ENCODE measurements around the gene CHST3. TPM values are rescaled to one million over a fixed set of nuclear protein-coding genes. Genes with fewer than 3 reads are reported as not detected.

The CHST3 gene
- total and polyA plus RNA-seq, 2 experiments from 2014 or later, result 0.94 to 8.3 TPM

DNA sequence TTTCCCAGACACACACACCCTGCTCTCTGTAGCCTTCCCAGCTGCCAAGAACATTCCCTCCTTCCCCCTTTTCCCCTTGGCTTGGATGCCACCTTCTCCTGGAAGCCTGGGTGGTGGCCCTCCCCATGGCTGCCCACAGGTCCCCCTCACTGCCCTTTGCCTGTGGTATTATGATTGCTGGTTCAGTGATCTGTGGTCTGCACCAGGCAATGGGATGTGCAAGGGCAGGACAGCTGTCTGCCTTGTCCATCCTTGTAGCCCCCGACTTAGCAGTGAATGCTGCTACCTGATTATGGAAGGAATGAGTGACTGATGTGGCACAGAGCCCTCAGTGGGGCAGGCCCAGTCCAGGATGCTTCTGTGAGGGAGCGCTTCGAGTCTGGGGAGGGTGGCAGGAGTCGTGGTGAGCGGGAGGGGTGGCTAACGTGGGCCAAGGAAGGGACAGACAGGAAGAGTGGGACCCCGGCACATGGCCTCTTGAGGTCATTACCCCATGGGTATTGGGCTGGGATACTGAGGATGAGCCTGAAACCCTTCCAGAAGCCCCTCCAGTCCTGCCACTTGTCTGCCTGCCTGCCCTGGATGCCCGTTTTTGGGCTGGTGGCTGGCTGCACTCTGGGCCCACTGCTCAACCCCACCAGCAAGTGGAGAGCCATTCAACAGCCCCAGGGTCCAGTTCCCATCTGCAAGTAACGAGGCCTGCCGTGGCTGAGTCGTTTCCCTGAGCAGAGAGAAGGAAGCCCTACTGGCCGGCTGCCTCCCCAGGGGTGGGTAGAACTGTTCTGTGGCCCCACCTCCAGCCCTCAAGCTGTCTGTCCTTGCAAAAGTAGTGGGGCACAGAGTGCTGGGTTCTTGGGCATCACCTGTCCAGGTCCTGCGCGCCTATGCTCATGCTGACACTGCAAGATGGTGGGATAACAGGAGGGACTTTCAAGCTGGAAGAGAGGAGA is 8.8 kb downstream of the CHST3 start:
- H3K4me1 ChIP-seq (ENCODE audit: insufficient read depth), result peaks cover 8% of the 10 kb centered on the region; the same call in 1 of the 2 replicates
- no peak overlapping the region for H3K27ac ChIP-seq (ENCODE audit: low read depth)
- H4K20me1 ChIP-seq (replicated peaks; ENCODE audit: insufficient read depth), result no peaks in the 10 kb centered on the region; the same call in 1 of the 2 replicates
- no peaks in the 10 kb centered on the region for H3K36me3 ChIP-seq (ENCODE audit: insufficient read depth)
- no peaks in the 10 kb centered on the region; the same call in 2 of the 3 replicates for H3K9me3 Mint-ChIP-seq
- peaks cover 8% of the 10 kb centered on the region for H3K27me3 Mint-ChIP-seq (ENCODE audit: insufficient read depth, low read depth, poor library complexity)
- no peak for ATAC-seq
- H3K27ac Mint-ChIP-seq, result no peak overlapping the region; the same call in 1 of the 2 replicates
- no peaks in the 10 kb centered on the region for H3K36me3 Mint-ChIP-seq (ENCODE audit: low read depth)
- H2AFZ ChIP-seq, result no peak overlapping the region
- peaks cover 17% of the 10 kb centered on the region; the same call in 2 of the 3 replicates for H3K4me1 Mint-ChIP-seq
- no peaks in the 10 kb centered on the region for H3K27me3 ChIP-seq (ENCODE audit: insufficient read depth)
- DNase-seq (ENCODE audit: low spot score), result no peak
- peaks cover 11% of the 10 kb centered on the region for H3K79me2 ChIP-seq (replicated peaks; ENCODE audit: insufficient read depth)
- no peak overlapping the region for H3K4me2 ChIP-seq
- H3K4me3 Mint-ChIP-seq, result no peak overlapping the region
- TF ChIP-seq REST (IDR thresholded peaks at IDR 0.05; ENCODE audit: unreplicated experiment) (no peak), STAT1 (IDR thresholded peaks at IDR 0.05; ENCODE audit: unreplicated experiment) (no peak), EZH2phosphoT487 (IDR thresholded peaks at IDR 0.05; ENCODE audit: unreplicated experiment) (no peak), CREB1 (CRISPR knock-in tag; IDR thresholded peaks at IDR 0.05; ENCODE audit: low read depth) (no peak), POLR2AphosphoS5 (IDR thresholded peaks at IDR 0.05; ENCODE audit: low read depth) (no peak), ETS1 (IDR thresholded peaks at IDR 0.05) (no peak), ZNF462 (CRISPR knock-in tag; IDR thresholded peaks at IDR 0.05) (no peak), NANOG (IDR thresholded peaks at IDR 0.05; ENCODE audit: borderline replicate concordance) (no peak), ZNF114 (CRISPR knock-in tag; IDR thresholded peaks at IDR 0.05) (no peak), CTCF (conservative IDR thresholded peaks at IDR 0.05; ENCODE audit: low read depth in 2 of 2) (no peak), EZH2 (IDR thresholded peaks at IDR 0.05; ENCODE audit: low read depth, unreplicated experiment) (no peak), ZNF331 (CRISPR knock-in tag; IDR thresholded peaks at IDR 0.05; ENCODE audit: low read depth) (no peak), JUNB (IDR thresholded peaks at IDR 0.05; ENCODE audit: unreplicated experiment) (no peak)
- H3K4me3 ChIP-seq, result no peak overlapping the region
- no peaks in the 10 kb centered on the region for H3K9me2 ChIP-seq (ENCODE audit: insufficient read depth)
- H3F3A ChIP-seq (replicated peaks; ENCODE audit: low read depth), result no peaks in the 10 kb centered on the region

Data from GM23338 (cell line).